GM23248 (cell line): Measurements from ENCODE around the gene RAB3IL1.

Source experiments
- EZH2 ChIP-seq: fragments of 200-600 bp; sonication (generic); IDR thresholded peaks from 2 replicates; pipeline ENCODE4 v1.6.1; 2018; ENCODE audit warnings: antibody characterized with exemption, mild to moderate bottlenecking; ENCODE audit not compliant: insufficient read depth, poor library complexity, severe bottlenecking
- EZH2phosphoT487 ChIP-seq: fragments of 200-600 bp; sonication (generic); IDR thresholded peaks from 2 replicates; pipeline ENCODE4 v1.6.1; 2018; ENCODE audit warnings: antibody characterized with exemption, moderate library complexity, mild to moderate bottlenecking, low read depth; ENCODE audit not compliant: insufficient read depth

GRCh38 chr11:61914471-61915171 lies 2.7 kb downstream of the RAB3IL1 start:
- TF ChIP-seq EZH2 (no peak), EZH2phosphoT487 (no peak)
